Type B pancreatic cell (in vitro differentiated cells): ENCODE measurements around the gene BEND7. TPM values are rescaled to one million over a fixed set of nuclear protein-coding genes. Genes with fewer than 3 reads are reported as not detected.

Experiments
- DNase-seq: peaks from one replicate; pipeline ENCODE4 v3.0.0; 2021; ENCODE audit warnings: mixed read lengths; ENCODE audit not compliant: unreplicated experiment; ENCODE audit errors: extremely low spot score
- H3K27ac Mint-ChIP-seq: 2 replicates; pipeline ENCODE4 v1.8.0; 2021; ENCODE audit warnings: mild to moderate bottlenecking, mixed read lengths
- H3K27me3 Mint-ChIP-seq: 2 replicates; pipeline ENCODE4 v1.8.0; 2021; ENCODE audit warnings: mixed read lengths
- H3K36me3 Mint-ChIP-seq: 2 replicates; pipeline ENCODE4 v1.8.0; 2021; ENCODE audit warnings: mixed read lengths
- H3K4me1 Mint-ChIP-seq: one replicate; pipeline ENCODE4 v1.8.0; 2021; ENCODE audit warnings: mixed read lengths; ENCODE audit not compliant: unreplicated experiment
- H3K4me3 Mint-ChIP-seq: 2 replicates; pipeline ENCODE4 v1.8.0; 2021; ENCODE audit warnings: mild to moderate bottlenecking, mixed read lengths
- H3K9me3 Mint-ChIP-seq: 2 replicates; pipeline ENCODE4 v1.8.0; 2021; ENCODE audit warnings: mixed read lengths
- CTCF ChIP-seq: fragments of 200-600 bp; sonication (generic); conservative IDR thresholded peaks from 2 replicates; pipeline ENCODE4 v1.5.0; 2021; ENCODE audit warnings: antibody characterized with exemption, mild to moderate bottlenecking
- total RNA-seq: library from RNA; stranded (reverse); gene quantifications from 2 replicates; pipeline ENCODE4 v1.2.1, GENCODE V29; 2021; ENCODE audit warnings: low replicate concordance

BEND7 gene
- total RNA-seq, 1 donor from 2014 or later, result 14.1 TPM

GRCh38 chr10:13518076-13518692 lies 10.6 kb downstream of the BEND7 start:
- Mint-ChIP-seq H3K4me3 (no peak overlapping the region), H3K27me3 (no peaks in the 10 kb centered on the region), H3K4me1 (peaks cover 5% of the 10 kb centered on the region), H3K36me3 (no peaks in the 10 kb centered on the region), H3K27ac (no peak overlapping the region), H3K9me3 (no peaks in the 10 kb centered on the region)
- no peak for DNase-seq
- TF ChIP-seq CTCF, result peak; percentile 67

GRCh38 chr10:13517675-13518074 lies 11.1 kb downstream of the BEND7 start:
- Mint-ChIP-seq H3K27ac (no peak overlapping the region), H3K4me1 (peaks cover 5% of the 10 kb centered on the region)
- TF ChIP-seq CTCF, result no peak

GRCh38 chr10:13516176-13516575 lies 12.6 kb downstream of the BEND7 start:
- H3K9me3 Mint-ChIP-seq, result no peaks in the 10 kb centered on the region
- no peak overlapping the region for H3K4me3 Mint-ChIP-seq

More at GRCh38 chr10:13517675-13518074, 11.1 kb downstream of the BEND7 start:
- H3K36me3 Mint-ChIP-seq, result no peaks in the 10 kb centered on the region
- no peak overlapping the region for H3K4me3 Mint-ChIP-seq
- DNase-seq, result no peak
- H3K27me3 Mint-ChIP-seq, result no peaks in the 10 kb centered on the region
- no peaks in the 10 kb centered on the region for H3K9me3 Mint-ChIP-seq

GRCh38 chr10:13515467-13515866 lies 13.3 kb downstream of the BEND7 start:
- H3K9me3 Mint-ChIP-seq, result no peaks in the 10 kb centered on the region
- no peak for DNase-seq
- TF ChIP-seq CTCF, result no peak
- H3K4me3 Mint-ChIP-seq, result no peak overlapping the region
- H3K27me3 Mint-ChIP-seq, result no peaks in the 10 kb centered on the region
- H3K4me1 Mint-ChIP-seq, result peaks cover 5% of the 10 kb centered on the region
- no peak overlapping the region for H3K27ac Mint-ChIP-seq
- no peaks in the 10 kb centered on the region for H3K36me3 Mint-ChIP-seq

More at GRCh38 chr10:13516176-13516575, 12.6 kb downstream of the BEND7 start:
- peaks cover 5% of the 10 kb centered on the region for H3K4me1 Mint-ChIP-seq
- no peaks in the 10 kb centered on the region for H3K27me3 Mint-ChIP-seq
- H3K36me3 Mint-ChIP-seq, result no peaks in the 10 kb centered on the region
- no peak overlapping the region for H3K27ac Mint-ChIP-seq
- no peak for TF ChIP-seq CTCF
- no peak for DNase-seq

- DNase-seq, result no peak
- Mint-ChIP-seq H3K4me1 (peaks cover 5% of the 10 kb centered on the region), H3K9me3 (no peaks in the 10 kb centered on the region), H3K36me3 (no peaks in the 10 kb centered on the region), H3K4me3 (no peak overlapping the region), H3K27me3 (no peaks in the 10 kb centered on the region), H3K27ac (no peak overlapping the region)
- no peak for TF ChIP-seq CTCF
Measured at GRCh38 chr10:13514296-13514695, 14.5 kb downstream of the BEND7 start.
